ENCODE results near the gene NBEAL1.

DNA sequence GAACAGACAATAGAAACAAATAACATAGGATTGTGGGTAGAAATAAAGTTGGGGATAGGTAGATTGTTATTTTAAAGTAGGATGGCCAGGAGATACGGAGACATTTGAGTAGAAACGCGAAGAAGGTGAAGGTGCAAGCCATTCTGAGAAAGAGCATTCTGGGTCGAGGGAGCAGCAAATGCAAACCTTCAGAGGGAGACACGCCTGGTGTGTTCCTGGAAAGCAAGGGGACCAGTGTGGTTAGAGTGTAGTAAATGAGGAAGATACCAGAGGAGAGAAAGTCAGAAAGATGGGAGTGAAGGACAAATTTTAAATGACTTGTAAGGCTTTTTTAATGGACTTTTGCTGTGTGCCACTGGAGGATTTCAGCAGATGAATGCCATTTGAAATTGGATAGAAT lies 225.8 kb downstream of the NBEAL1 start:
- TF ChIP-seq, protein P1, sequence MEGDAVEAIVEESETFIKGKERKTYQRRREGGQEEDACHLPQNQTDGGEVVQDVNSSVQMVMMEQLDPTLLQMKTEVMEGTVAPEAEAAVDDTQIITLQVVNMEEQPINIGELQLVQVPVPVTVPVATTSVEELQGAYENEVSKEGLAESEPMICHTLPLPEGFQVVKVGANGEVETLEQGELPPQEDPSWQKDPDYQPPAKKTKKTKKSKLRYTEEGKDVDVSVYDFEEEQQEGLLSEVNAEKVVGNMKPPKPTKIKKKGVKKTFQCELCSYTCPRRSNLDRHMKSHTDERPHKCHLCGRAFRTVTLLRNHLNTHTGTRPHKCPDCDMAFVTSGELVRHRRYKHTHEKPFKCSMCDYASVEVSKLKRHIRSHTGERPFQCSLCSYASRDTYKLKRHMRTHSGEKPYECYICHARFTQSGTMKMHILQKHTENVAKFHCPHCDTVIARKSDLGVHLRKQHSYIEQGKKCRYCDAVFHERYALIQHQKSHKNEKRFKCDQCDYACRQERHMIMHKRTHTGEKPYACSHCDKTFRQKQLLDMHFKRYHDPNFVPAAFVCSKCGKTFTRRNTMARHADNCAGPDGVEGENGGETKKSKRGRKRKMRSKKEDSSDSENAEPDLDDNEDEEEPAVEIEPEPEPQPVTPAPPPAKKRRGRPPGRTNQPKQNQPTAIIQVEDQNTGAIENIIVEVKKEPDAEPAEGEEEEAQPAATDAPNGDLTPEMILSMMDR (optimal IDR thresholded peaks at IDR 0.05 in 1 of 3, IDR thresholded peaks at IDR 0.05 in 1 of 3, conservative IDR thresholded peaks at IDR 0.05 in 1 of 3; ENCODE audit: extremely low read depth in 1 of 3, insufficient read depth in 2 of 3, low read length in 3 of 3), result no peak
- TF ChIP-seq EZH2 (IDR thresholded peaks at IDR 0.05; ENCODE audit: low read length), result no peak
